Germinal center (tissue), 1 donor: ENCODE results near the gene CD70.
A peak's percentile ranks its signal among the peaks of the same experiment; 100 is the strongest.
"Not testable (repeated sequence)": the region's sequence is repeated elsewhere in the genome, so short reads cannot be mapped to it uniquely, and the experiment has no call there.

ENCODE experiments used
- DNase-seq: peaks from one replicate; pipeline ENCODE4 v3.0.0; 2012; ENCODE audit warnings: mixed read lengths, low spot score

CD70 gene, protein sequence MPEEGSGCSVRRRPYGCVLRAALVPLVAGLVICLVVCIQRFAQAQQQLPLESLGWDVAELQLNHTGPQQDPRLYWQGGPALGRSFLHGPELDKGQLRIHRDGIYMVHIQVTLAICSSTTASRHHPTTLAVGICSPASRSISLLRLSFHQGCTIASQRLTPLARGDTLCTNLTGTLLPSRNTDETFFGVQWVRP

DNA sequence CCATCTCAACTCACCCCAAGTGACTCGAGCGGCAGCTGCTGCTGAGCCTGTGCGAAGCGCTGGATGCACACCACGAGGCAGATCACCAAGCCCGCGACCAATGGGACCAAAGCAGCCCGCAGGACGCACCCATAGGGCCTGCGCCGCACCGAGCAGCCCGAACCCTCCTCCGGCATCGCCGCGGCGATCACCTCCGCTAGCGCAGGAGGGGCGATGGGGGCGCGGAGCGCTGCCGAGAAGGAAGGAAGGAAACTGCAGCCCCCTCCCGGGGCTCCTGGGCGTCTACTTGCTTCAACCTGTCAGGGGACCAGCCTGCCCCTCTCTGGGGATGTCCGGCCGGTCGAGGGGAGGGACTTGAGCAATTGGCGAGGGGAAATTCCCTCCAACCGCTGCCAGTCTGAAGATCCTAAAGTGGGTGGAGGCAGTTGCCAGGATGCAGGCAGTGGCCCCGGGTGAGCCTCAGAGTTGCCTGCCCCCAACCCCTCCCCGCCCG is at the start of gene CD70:
CD70 (minus strand) TSS at position 324 of the 493 bp plus-strand sequence; CDS start at position 176, 148 bp downstream.
- DNase-seq, result peak; percentile 62

DNA sequence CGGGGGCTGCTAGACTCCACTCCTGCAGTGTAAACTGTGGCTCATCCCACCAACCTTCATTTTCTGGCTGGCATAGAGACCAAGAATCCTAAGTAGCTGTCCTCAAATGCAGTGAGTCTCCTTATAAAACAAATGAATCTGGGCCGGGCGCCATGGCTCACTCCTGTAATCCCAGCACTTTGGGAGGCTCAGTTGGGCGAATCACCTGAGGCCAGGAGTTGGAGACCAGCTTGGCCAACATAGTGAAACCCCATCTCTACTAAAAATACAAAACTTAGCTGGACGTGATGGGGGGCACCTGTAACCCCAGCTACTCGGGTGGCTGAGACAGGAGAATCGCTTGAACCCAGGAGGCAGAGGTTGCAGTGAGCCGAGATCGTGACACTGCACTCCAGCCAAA is 49.4 kb upstream of the CD70 start:
- DNase-seq, result not testable (repeated sequence)

DNA sequence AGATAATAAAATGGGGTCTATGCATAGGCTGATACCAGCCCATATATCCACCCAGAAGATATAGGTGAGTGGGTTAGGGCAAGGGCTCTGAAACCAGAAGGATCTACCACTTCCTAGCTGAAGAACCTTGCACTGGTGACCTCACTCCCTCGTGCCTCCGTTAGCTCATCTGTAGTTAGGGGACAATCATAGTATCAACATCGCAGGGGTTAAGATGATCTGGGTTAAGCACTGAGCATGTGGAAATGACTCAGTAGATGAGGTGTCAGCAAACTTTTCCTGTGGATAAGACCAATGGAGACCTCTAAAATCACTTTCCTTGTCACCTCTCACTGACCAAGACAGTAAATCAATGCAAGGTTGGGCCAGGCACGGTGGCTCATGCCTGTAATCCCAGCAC is 48.5 kb upstream of the CD70 start:
- no peak for DNase-seq

DNA sequence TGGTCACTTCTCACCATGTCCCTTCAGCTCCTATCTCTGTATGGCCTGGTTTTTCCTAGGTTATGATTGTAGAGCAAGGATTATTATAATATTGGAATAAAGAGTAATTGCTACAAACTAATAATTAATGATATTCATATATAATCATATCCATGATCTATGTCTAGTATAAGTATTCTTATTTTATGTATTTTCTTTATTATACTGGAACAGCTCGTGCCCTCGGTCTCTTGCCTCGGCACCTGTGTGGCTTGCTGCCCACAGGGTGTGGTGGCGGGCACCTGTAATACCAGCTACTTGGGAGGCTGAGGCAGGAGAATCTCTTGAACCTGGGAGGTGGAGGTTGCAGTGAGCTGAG is 42.5 kb upstream of the CD70 start:
- DNase-seq, result not testable (repeated sequence)

DNA sequence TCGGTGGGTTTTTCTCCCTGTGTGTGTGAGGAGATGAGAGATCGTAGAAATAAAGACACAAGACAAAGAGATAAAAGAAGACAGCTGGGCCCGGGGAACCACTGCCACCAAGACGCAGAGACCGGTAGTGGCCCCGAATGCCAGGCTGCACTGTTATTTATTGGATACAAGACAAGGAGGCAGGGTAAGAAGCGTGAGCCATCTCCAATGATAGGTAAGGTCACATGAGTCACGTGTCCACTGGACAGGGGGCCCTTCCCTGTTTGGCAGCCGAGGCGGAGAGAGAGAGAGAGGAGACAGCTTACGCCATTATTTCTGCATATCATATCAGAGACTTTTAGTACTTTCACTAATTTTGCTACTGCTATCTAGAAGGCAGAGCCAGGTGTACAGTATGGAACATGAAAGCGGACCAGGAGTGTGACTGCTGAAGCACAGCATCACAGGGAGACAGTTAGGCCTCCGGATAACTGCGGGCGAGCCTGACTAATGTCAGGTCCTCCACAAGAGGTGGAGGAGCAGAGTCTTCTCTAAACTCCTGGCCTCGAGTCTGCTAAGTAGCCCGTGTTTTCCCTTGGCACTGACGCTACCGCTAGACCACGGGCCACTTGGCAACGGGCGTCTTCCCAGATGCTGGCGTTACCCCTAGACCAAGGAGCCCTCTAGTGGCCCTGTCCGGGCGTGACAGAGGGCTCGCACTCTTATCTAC is 42.0 kb upstream of the CD70 start:
- DNase-seq, result not testable (repeated sequence)

DNA sequence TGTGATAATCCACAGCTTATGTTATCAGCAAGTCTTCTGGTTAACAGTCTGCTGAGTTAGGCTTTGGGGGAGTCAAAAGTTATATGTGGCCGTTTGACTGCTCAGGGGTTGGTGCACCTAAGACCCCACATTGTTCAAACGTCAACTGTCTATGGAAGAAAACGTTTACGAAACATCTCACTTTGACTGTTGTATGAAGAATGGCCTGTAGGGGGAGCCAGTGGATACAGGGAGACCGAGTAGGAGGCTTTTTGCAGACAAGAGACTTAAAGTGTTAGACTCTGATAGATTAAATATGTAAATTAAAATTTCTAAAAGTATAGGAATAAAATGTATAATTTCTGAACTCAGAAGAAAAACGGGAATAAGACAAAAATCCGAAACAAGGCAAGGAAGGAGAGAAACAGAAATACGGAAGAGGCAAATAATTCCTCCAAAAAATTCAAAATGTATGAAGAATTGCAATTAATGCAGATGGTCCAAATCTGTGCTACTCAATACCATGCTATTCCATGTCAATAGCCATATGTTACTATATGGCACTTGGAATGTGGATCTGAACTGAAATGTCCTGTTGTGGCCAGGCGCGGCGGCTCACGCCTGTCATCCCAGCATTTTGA is 41.2 kb upstream of the CD70 start:
- peak; percentile 56 for DNase-seq

DNA sequence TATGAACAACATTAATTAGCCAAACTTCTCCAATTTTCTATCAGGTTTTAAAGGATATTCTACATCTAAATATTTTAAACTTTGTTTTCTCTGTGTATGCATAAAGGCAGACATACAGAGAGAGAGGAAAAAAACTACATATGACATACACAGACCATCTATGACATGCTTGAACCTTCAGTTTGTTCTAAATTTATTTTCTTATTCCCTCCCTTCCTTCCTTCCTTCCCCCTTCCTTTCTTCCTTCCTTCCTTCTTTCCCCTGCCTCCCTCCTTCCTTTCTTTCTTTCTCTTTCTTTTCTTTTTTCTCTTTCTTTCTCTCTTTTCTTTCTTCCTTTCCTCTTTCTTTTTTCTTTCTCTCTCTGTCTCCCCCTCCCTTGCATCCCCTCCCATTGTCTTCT is 35.8 kb upstream of the CD70 start:
- DNase-seq, result no peak

DNA sequence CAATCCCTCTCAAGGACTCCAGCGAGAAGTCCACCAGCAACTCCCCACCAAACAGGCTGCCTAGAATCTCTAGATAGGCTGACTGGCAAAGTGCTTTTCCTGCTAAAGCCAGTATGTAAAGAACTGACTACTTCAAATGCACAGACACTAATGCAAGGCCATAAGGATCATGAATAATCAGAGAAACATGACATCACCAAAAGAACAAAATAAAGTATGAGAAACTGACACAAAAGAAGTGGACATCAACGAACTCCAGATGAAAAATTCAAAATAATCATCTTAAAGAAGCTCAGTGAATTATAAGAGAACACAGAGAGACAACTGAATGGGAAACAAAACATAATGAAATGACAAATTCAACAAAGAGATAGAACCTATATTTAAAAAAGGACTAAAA is 26.4 kb upstream of the CD70 start:
- DNase-seq, result no peak

DNA sequence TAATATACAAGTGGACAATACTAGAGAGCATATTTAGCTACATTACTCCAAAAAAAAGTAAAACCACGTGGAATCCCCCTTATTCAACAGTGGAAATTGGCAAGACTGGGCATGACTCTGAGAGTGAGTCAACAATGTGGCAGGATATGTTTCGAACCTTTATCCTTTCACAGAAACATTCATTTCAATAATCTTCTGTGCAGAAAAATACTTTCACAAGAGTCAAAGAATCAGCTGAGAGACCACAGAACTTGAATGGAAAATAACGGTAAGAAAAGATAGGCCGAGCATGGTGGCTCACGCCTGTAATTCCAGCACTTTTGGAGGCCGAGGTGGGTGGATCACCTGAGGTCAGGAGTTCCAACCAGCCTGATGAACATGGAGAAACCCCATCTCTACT is 25.1 kb upstream of the CD70 start:
- DNase-seq, result no peak

DNA sequence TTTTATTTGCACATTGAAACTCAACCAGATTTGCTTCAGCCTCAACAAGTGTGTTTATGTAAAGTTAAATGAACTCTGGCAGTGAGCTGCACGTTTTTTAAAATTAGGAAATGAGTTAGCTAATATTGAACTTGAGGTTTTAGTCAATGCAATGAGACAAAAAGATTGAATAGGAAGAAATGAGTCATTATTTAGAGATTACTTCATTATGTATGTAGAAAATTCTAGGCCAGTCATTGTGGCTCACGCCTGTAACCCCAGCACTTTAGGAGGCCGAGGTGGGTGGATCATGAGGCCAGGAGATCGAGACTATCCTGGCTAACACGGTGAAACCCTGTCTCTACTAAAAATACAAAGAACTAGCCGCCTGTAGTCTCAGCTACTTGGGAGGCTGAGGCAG is 22.8 kb upstream of the CD70 start:
- DNase-seq, result no peak

DNA sequence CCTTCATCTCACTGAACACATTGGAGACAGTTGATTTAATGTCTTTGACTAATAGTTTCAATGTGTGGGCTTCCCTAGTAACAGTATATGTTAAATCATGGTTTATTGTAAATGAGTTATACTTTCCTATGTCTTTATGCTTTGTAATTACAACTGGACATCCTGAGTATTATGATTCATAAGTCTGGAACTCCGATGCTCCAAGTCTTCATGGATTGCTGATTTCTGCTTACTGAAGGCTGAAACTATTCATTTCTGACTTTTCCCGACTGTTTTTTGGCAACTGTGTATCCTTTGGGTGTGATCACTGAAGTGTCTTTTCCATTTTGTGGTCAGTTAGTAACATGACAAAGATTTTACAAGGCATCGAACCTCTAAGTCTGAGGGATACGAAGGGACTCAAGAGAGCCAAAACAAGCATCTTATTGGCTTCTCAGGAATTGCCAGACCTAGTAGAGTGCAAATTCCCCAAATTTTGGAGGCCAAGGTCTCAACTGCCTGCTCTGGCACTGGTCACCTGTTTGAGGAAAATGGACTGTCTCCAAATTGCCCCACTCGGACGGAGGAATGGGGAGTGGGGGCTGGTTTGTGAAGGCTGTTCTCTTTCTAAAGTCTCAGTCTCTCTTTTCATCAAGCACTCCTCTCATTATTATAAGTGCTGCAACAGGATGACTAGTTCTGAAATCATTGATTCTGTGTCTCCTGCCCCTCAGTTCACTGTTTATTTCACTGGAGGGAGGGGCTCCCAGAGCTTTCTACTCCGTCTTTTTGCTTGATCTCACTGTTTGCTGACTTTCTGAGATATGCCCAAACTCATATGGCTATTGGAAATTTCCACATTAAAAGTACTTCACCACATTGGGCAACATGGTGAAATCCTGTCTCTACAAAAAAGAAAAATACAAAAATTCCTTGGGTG is 20.2 kb upstream of the CD70 start:
- DNase-seq, result no peak

DNA sequence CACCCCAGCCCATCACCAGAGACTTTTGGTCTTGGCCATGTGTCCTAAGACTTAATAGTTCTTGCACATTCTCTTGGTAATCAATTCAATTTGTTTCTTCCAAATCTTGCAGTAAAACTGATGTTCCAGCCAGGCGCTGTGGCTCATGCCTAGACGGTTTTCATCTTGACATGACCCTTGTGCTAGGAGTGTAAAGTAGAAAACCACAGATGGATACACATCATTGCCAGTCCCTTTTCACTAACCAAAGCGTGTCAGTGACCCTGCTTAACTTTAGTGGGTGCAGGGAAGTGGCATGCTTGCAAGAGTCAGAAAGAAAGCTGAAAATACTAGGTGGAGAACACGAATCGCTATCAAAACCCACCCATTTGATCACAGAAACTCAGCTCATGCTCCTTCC is 18.0 kb upstream of the CD70 start:
- no peak for DNase-seq

DNA sequence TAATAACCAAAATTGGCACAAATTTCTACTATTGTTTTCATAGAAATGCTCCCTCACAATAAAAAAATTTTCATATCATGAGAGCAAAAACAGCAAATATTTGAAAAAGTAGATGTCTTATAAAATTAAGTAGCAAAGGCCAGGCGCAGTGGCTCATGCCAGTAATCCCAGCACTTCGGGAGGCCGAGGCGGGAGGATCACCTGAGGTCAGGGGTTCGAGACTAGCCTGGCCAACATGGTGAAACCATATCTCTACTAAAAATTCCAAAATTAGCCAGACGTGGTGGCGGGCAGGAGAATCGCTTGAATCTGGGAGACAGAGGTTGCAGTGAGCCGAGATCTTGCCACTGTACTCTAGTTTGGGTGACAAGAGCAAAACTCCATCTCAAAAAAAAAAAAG is 17.2 kb upstream of the CD70 start:
- not testable (repeated sequence) for DNase-seq

DNA sequence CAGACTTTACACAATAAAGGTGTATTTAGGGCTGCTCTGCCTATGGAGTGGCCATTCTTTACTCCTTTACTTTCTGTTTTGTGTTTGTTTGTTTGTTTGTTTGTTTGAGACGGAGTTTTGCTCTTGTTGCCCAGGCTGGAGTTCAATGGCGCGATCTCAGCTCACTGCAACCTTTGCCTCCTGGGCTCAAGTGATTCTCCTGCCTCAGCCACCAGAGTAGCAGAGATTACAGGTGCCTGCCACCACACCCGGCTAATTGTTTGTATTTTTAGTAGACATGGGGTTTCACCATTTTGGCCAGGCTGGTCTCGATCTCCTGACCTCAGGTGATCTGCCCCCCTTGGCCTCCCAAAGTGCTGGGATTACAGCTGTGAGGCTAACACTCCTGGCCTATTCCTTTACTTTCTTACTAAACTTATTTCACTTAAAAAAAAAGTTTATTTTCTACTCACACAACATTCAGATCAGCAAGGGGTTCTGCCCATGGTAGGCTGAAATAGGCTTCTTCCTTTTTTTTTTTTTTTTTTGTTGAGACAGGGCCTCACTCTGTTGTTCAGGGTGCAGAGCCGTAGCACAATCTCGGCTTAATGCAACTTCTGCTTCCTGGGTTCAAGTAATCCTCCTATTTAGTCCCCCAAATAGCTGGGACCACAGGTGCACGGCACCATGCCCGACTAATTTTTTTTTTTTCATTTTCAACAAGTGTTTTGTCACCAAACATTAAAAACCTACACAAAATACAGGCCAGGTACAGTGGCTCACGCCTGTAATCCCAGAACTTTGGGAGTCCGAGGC is 15.5 kb upstream of the CD70 start:
- not testable (repeated sequence) for DNase-seq

DNA sequence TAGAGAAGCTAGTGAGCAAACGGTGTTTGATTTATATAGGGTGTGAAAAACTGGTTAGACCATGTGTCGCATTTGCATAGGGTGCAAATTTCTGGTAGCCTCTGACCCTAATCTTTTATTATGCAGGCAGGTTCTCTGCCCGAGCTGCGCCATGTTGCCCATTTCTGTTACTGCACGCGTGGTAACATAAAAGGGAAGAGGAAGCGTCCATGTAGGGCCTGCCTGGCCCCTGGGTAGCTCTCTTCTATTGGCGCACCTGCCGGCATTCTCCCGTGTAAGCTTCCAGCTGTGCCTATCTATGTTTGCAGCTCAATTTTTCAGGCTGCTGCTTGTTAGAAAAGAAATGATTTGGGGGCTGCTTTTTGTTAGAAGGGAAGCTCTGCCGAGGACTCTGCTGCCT is 14.0 kb upstream of the CD70 start:
- no peak for DNase-seq

DNA sequence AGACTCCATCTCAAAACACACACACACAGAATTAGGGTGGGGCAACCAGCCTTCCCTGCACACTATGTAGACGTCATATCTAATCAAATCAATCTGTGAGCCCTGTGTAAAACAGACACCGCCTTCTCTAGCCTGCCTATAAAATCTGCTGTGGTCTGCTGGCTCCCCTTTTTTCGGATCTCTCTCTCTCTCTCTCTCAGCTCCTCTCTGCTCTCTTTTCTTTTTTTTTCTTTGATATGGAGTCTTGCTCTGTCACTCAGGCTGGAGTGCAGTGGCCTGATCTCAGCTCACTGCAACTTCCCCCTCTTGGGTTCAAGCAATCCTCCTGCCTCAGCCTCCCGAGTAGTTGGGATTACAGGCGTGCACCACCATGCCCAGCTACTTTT is 11.8 kb upstream of the CD70 start:
- no peak for DNase-seq

DNA sequence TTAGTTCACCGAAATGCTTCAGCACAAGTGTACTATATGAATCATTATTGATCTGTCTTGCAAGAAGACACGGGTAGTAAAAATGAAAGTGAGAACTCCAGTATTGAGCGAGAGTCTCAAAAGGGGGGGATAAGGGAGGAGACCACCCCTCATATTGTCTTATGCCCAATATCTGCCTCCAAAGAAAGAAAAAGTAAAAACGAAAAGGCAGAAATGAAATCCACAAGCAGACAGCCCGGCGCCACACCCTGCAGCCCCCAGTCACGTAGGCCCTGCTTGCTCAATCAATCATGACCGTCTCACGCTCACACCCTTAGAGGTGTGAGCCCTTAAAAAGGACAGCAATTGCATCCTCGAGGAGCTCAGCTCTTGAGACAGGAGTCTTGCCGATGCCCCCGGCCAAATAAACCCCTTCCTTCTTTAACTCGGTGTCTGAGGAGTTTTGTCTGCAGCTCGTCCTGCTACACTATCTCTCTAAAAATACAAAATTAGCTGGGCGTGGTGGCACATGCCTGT is 10.6 kb upstream of the CD70 start:
- DNase-seq, result not testable (repeated sequence)

DNA sequence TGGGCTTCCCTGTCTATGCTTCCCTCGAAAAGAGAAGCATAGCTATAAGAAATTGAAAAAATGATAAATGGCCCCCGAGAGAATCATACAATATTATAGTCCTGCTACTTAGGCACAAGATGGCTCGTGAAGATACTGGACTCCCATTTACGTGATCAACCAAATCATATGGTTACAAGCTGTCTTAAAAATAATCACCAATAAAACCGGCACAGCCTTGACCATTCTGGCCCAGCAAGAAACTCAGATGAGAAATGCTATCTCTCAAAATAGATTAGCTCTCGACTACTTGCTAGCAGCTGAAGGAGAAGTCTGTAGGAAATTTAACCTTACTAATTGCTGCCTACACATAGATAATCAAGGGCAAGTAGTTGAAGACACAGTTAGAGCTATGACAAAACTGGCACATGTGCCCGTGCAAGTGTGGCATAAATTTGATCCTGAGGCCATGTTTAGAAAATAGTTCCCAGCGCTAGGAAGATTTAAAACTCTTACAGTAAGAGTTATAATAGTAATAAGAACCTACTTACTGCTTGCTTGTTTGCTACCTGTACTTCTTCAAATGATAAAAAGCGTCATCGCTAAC is 10.1 kb upstream of the CD70 start:
- not testable (repeated sequence) for DNase-seq

DNA sequence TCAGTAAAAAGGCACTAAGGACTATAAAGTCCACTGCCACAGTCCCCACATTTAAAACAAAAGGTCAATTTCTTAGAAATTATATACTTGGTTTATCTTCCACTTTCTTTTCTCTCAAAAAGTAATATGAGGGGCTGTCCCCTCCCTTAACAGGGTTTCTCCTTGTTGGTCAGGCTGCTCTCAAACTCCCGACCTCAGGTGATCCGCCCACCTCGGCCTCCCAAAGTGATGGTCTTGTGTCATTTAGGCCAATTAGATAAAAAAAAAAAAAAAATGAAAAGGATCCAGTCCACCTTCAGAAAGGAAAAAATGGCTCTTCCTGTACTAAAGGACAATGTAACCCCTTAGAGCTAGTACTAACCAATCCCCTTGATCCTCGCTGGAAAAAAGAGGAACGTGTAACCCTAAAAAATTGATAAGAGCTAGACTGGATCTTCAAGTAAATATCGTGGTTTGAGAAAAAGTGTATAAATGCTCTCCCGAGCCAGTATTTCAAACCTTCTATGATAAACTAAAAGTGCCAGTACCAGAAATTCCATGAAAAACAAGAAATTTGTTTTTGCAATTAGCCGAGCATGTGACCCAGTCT is 9.0 kb upstream of the CD70 start:
- DNase-seq, result no peak

DNA sequence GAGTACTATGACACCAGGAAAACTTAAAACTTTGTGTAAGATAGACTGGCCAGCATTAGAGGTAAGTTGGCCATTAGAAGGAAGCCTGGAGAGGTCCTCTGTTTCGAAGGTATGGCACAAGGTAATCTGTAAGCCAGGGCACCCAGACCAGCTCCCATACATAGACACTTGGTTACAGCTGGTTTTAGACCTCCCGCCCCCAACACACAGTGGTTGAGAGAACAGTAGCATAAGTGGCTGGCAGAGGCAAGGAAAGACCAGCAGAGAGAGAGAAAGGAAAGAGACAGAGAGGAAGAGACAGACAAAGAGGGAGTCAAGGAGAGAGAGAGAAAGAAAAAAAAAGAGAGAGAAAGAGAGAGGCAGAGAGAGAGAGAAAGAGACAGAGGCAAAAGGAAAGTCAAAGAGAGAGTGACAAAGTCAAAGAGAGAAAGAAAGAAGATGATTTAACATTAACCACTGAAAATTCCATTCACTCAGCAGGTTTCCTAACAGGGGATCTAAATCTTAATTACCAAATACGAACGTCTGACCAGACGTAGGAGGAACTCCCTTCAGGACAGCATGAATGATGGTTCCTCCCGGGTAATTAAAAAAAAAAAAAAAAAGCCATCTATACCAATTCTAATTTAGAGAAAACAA is 7.4 kb upstream of the CD70 start:
- not testable (repeated sequence) for DNase-seq
